NCI-H510A treated with DMSO at 0.1 percent for 48 hours (cell line): ENCODE data around the gene GADD45A.
"Not testable (repeated sequence)": the region's sequence is repeated elsewhere in the genome, so short reads cannot be mapped to it uniquely, and the experiment has no call there.

Experiments used
- DNase-seq: peaks from one replicate; lab custom pipeline; 2025; lab: John Stamatoyannopoulos, UW

Gene GADD45A

DNA sequence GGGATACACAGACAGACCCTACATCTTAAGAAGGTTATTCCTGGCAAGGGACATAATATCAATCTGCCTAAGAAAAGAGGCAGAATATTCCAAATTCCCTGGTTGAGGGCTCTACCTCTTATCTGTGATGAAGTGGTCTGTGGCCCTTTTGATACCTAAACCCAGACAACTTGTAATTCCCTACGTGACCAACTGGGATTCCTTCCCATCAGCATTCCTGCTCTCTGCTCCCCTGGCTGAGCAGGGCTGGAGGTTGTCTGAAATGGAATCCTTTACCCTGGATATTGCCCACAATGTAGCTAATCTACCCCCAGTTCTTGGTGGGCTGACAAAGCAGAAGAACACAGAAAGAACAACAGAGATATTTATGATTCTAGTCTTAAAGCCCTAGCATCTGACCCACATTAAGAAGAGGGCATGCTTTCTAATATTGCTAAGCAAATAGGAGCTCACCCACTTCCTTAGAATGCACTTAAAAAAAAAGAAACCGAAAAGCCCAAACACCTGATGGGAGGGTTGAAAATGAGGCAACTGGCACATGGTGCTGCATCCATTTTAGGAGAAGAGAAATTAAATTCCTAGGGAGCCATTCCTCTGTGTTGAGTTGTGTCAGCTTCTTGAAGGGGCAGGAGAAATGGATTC lies 36.8 kb downstream of the GADD45A start:
- DNase-seq, result no peak

DNA sequence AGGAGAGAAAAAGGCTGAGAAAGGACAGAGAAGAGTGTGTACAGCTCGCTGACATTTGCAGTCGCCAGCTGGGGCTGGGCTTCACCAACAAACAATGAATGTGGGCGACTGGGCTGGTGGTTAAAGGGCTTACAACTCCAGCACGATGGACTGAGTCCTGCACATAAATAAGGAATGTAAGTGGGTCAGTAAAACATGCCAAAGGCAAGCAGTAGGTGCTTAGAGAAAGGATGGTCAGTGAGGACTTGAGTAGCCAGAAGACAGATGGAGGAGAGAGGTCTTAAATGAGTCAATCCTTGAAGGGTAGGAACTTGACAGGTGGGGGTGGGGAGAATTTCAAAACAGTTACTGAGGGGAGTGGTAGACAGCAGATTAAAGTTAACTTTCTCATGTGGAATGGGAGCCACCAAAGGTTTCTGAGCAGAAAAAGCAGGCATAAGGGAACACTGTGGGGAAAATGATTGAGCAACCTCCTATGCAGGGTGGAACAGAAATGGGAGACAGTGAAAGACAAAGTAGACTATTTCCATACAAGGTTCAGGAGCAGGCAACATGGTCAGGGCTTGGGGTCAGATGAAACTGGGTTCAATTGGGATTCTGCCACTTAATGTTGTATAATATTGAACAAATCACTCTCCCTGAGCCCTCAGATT lies 37.4 kb downstream of the GADD45A start:
- DNase-seq, result no peak

DNA sequence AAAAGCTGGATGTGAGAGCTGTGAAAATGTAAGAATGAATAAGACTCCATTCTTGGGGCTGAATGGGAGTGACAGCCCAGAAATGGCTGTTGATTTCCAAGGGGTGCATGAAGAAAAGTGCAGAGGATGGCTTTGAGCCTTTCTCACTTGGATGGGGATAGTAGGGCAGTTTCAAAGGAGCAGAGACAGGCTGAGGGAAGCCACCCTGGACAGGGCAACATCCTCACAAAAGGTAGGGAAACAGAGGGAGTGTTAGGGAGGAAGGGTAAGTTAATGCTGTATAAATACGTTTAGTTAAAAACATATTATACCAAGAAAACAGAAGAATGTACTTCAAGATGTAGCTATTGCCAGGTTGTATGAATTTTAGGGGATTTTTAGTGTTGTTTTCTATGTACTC lies 38.1 kb downstream of the GADD45A start:
- no peak for DNase-seq

DNA sequence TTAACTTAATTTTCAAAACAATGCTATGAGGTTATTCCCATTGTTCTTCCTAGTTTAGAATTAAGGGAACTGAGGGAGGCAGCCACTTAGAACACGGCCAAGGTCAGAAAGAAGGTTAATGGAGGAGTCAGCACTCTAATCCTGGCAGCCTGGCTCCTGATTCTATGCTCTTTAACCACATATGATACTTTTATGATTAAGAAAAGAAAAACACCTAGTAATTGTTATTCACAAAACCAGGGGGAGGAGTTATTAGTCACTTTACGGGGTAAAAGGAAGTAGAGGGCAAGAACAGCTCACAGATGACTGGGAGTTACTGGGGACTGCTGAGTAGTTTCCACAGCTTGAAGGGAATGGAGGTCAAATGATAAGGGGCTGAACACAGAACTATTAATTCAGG lies 38.6 kb downstream of the GADD45A start:
- no peak for DNase-seq

DNA sequence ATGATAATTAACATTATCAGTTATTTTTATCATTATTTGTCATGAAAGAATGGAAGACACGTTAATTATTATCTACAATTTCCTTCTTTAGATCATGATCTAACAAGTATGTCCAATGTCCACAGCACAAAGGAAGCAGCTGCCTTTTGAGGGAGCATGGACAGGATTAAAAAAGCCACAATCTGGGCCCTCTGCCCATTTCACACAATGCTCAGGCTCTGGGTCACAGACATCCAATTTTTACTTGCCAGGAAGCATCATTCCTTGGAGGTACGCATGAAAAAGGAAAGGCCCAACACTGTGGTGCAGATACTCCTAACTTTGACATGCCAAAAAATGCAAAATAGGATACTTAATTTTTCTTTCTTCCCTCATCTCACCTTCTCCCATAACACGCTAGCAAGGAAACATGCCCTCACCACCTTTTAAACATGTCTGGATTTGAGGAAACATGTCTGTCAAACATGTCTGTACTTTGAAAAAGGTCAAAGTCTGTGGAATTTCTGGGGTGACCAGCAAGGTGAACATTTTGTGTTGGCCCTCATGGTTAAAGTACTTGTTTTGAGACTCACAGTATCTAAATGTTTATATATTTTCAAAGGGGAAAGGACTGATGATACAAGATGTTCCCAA lies 40.0 kb downstream of the GADD45A start:
- no peak for DNase-seq

DNA sequence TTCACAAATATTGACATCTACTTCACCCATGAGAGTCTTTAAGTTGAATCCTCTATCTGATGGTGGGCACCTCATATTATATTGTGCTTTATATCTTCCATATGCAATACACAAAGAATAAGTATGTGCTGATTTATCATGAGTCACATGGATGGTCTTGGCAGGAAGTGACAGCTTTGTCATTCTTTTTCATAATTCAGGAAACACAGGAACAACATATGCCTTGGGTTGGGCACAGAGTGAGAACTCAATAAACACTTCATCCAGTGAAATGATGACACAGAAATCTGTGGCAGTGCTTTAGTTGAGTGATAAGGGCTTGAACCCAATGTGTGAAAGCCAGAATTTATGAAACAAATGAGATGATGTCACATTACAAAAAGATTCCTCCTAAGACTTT lies 41.2 kb downstream of the GADD45A start:
- DNase-seq, result no peak

DNA sequence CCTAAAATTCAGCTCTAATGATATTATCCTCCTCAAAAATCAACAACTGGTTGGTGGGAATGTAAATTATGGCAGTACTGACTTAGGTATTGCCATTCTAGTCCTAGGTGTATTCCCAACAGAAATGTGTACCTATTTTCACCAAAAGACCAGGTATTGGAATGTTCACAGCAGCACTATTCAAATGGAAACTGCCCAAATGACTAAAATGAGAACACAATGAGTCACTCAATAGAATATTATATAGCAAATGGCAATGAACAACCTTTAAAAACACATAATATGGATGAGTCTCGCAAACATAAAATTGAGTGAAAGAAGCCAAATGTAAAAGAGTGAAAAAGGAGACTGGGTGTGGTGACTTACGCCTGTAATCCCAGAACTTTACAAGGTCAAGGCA lies 44.9 kb downstream of the GADD45A start:
- DNase-seq, result no peak

DNA sequence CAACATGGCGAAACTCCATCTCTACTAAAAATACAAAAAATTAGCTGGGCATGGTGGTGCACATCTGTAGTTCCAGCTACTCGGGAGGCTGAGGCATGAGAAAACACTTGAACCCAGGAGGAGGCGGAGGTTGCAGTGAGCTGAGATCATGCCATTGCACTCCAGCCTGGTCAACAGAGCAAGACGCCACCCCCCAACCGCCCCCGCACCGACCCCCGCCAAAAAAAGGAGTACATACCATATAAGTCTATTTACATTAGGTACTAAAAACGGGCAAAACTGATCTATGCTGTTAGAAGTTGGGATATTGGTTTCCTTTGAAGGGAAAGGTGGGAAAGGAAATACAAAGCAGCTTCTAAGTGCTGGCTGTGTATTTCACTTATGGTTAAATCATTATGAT lies 45.3 kb downstream of the GADD45A start:
- DNase-seq, result not testable (repeated sequence)

DNA sequence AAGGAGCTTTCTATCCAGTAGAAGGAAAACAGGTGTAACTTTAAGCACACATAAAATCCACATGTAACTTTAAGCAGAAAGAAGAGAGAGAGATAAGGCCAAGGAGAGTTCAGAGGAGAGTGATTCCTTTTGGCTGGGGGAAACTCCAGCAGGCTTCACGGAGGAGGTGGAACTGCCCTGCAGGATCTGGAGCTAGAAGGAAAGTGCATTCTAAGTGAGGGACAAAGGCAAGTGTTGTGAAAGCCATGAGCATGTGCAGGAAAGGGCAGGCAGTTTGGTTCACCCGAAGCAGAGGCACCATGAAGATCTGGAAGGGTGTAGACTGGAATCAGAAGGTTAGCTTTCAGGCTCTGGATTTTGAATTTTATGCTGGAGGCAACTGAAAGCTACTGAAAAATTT lies 46.3 kb downstream of the GADD45A start:
- no peak for DNase-seq

DNA sequence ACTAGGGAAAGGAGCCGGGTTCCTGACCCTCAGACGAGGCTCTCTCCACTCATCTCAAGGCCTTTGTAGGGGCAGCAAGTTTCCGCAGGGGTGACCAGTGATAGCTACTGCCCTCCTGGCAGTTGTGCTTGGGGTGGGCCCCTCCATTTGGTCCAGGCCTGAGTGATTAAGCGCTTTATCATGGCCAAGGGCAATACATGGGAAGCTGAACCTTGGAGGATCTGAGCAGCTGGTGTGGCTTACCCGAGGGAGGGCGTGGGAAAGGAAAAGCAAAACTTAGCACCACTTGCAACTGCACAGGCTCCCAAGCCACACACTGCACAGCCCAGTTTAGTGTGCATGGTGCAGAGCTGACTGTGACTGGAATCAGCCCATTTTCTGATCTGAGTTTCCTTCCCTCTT lies 47.8 kb downstream of the GADD45A start:
- DNase-seq, result no peak

DNA sequence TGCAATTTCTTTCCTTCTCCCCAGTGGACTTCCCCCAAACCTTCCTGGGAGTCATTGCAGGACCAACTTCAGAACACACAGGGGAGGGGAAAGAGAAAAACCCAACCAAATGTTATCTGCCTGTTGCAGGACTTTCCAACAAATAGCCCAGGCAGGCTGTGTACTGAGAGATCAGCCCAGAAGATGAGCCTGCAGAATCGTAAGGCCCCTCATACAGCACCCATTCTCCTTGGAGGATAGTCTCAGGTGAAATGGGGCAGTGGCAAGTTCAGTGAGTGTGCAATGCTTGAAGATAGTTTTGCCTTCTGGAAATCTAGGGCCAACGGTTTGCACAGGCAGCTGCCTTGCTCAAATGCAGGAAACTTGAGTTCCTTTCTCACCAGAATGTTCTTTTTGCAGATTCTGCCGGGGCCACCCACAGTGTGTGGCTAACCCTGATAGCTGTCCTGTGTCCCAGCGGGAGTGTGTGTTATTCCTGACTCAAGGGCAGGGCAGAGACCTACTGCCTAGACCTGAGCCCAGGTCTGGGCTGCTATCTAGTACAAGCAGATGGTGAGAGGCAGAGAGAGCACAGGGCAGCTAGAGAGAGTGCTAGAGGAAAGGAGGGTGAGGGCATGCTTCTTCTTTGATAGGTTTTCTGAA lies 48.8 kb downstream of the GADD45A start:
- no peak for DNase-seq

DNA sequence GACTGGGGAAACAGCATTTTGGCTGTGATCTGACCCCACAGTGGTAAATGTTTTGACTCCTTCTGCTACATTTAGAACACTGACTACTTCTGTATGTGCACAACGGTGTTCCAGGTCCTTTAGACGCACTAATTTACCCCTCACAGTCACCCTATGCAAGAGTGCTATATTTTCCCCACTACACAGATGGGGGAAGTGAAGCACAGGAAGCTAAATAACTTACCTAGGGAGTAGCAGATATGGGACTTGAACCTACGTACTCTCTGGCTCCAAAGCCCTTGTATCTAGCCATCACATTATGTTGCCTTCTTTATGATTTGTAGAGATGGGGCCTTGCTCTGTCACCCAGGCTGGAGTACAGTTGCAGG lies 49.3 kb downstream of the GADD45A start:
- DNase-seq, result no peak

DNA sequence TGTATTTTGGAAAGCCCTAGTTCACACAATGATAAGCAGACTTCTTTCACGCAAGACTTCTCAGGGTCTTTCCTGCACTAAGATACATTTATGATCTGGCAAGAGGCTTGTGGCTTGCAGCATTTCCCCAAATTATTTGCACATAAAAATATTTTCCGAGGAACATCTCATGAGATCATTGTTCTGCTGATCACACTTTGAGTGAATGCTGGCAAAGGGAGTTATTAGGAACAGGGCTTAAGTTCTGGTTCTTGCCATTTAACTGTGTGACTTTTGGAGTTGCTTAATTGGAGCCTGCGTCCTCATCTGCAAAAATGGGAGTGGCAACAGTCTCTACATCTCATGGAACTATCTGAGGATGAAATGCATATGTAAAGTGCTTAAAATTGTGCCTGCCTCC lies 50.2 kb downstream of the GADD45A start:
- DNase-seq, result no peak

DNA sequence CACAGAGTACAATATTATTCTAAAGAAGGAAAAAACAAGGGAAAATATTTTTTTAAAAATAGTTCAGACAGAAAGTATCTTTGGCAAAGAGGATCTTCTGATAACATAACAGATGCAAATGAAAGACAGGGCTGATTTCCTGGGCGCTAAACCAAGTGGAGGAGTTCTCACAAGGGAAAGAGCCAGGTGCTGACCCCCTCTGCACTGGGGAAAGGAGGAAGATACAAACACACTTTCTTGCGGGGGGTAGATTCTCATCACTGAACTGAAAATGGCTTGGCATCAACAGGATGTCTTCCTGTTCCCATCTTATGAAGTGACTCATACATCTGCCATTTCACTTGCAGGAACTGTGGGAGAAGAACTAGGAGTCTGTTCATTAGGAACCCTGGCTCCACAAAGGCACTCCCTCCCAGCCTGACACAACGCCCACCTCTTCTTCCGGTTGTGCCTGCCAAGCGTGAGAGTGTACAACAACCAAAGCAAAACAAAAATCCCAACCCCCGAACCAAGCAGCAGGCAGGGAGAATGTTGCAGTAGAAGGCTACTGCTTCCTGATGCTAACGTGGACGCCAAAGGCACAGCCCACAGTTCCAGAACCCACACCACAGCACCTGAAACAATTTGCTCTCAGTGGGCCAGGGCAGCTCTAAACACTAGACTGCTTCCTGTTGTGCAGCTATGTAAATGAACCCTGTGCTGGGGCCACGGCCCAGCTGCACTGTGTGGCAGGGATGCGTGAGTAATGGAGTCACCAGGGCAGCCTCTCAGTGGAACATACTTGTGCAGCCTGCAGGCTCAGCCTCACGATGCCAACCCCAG lies 51.0 kb downstream of the GADD45A start:
- DNase-seq, result peak; percentile 38

DNA sequence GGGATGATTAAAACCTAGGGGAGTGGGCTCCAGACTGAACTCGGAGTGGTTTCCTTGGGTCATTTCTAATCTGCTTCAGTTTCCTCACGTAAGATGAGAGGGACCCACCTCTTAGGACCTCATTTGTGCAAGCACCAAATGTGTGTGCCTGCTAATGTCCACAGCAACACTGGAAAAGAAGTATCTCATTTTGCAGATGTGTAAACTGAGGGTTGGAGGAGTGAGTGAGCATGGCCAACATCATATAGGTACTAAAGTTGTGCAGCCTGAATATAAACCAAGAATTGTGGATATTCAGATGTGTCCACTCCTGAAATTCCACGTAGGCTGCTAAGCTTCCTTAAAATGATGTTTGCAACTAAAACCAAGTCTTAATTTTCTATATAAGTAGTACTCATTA lies 51.7 kb downstream of the GADD45A start:
- DNase-seq, result no peak

DNA sequence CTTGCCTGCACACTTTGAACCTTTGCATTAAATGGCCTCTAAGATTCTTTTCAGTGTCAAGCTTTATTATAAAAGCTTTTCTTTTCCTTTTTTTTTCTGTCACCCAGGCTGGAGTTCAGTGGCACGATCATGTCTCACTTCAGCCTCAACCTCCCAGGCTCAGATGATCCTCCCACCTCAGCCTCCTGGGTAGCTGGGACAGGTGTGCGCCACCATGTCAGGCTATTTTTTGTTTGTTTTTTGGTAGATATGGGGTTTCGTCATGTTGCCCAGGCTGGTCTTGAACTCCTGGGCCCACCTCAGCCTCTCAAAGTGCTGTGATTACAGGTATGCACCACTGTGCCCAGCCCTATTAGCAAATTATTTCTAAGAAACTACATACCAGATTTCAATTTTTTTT lies 52.9 kb downstream of the GADD45A start:
- DNase-seq, result no peak
